ENCODE data around the gene TEN1. TPM values are rescaled to one million over a fixed set of nuclear protein-coding genes. Genes with fewer than 3 reads are reported as not detected.

The TEN1 gene
- total and polyA plus RNA-seq, 2 of the 13 experiments (the other 11 are each of a cell fraction or from before 2014, with no cell fraction given), result 18.0 to 21.3 TPM

GRCh38 chr17:75940727-75941441, 38.2 kb upstream of the TEN1 start, which contains the start of gene FBF1 (continued):
- TF ChIP-seq MXD1 (CRISPR knock-in tag; IDR thresholded peaks at IDR 0.05) (peak; percentile 95), JUN (CRISPR knock-in tag; IDR thresholded peaks at IDR 0.05) (peak; percentile 79), ZBTB42 (CRISPR knock-in tag; IDR thresholded peaks at IDR 0.05) (0 out of 2 replicates have a peak, but pooled peaks have one; percentile 80), ZNF564 (CRISPR knock-in tag; IDR thresholded peaks at IDR 0.05) (peak; percentile 77; the same call in 1 of the 2 replicates), SRSF1 (optimal IDR thresholded peaks at IDR 0.05; ENCODE audit: low read depth, low read length) (peak; percentile 70), MXD3 (CRISPR knock-in tag; IDR thresholded peaks at IDR 0.05) (peak; percentile 93), GTF3A (CRISPR knock-in tag; conservative IDR thresholded peaks at IDR 0.05) (peak; percentile 95; the same call in 1 of the 2 replicates), DR1 (CRISPR knock-in tag; IDR thresholded peaks at IDR 0.05) (peak; percentile 89), CREB1 (IDR thresholded peaks at IDR 0.05) (peak; percentile 53), CREB1 (CRISPR knock-in tag; IDR thresholded peaks at IDR 0.05) (no peak), ERF (CRISPR knock-in tag; IDR thresholded peaks at IDR 0.05) (peak; percentile 98)

- no TSS peak for BruUV-seq (replicated peaks)
- no peaks in the 10 kb centered on the region; a peak in 1 of 5 replicates for H3K27me3 ChIP-seq (ENCODE audit: control insufficient read depth in 1 of 2, insufficient read depth in 2 of 2, low read length in 2 of 2)
- in situ Hi-C loops (cut with HindIII; ENCODE audit: extremely low pct_ligation_motif_present, low pct_unique_long_range_greater_than_20kb) (no loop called here), intact Hi-C loops (cut with micrococcal nuclease; ENCODE audit: unreplicated experiment) (loop anchor here (5.0 kb wide), 1 partner anchor 56 kb away; no protein-coding TSS in a partner anchor)
- ATAC-seq, result peak; percentile 18
- DNase-seq (ENCODE audit: low spot score), result no peak
- H3K4me1 ChIP-seq (ENCODE audit: insufficient read depth, low read length), result peaks cover 25% of the 10 kb centered on the region
- no peaks in the 10 kb centered on the region for H4K20me1 ChIP-seq (ENCODE audit: insufficient read depth, low read length)
- WGBS (ENCODE audit: low lambda C conversion rate), result 85% methylated on average over 6 of the region's 6 CpGs
- no peak for FAIRE-seq
- peak overlapping the region; percentile 71 for H3K4me2 ChIP-seq (ENCODE audit: low read depth, low read length)
- peak overlapping the region; percentile 33 for H3K27ac ChIP-seq (ENCODE audit: extremely low read length, insufficient read depth, low read length)
- POLR2A ChIA-PET, result interaction anchor here (0.6 to 1.9 kb wide), 18 partner anchors 10 to 310 kb away, joined by 3 to 16 read pairs (median 6); partner anchors contain the start of genes ACOX1, CDK3, MRPL38 and TEN1
- H3K4me3 ChIP-seq (replicated peaks in 1 of 3; ENCODE audit: insufficient read depth in 1 of 3, low read depth in 2 of 3, low read length in 3 of 3), result peak overlapping the region in 2 of 3 experiments; percentile 15 to 47; a peak in 2 of 6 replicates
- H3K36me3 ChIP-seq (replicated peaks in 1 of 2; ENCODE audit: control insufficient read depth in 1 of 2, insufficient read depth in 2 of 2, low read length in 2 of 2), result peaks cover 5 to 14% of the 10 kb centered on the region in 2 experiments; a peak in 4 of 5 replicates
- H3K9ac ChIP-seq (ENCODE audit: insufficient read depth, low read depth, low read length), result peak overlapping the region; percentile 78; the same call in 1 of the 2 replicates
- no peaks in the 10 kb centered on the region for H3K9me3 ChIP-seq (ENCODE audit: low read length)
- no peak overlapping the region for H2AFZ ChIP-seq (ENCODE audit: low read length)
- CTCF ChIA-PET (ENCODE audit: low intra/inter-chr PET ratio, low total read pairs), result no interaction called here
- H3K79me2 ChIP-seq (ENCODE audit: insufficient read depth, low read length), result no peaks in the 10 kb centered on the region
- TF ChIP-seq TFDP2 (CRISPR knock-in tag; IDR thresholded peaks at IDR 0.05) (no peak), MAZ (IDR thresholded peaks at IDR 0.05; ENCODE audit: borderline replicate concordance, low read depth, low read length) (no peak), MAZ (CRISPR knock-in tag; IDR thresholded peaks at IDR 0.05; ENCODE audit: low read depth) (no peak), HOMEZ (CRISPR knock-in tag; IDR thresholded peaks at IDR 0.05; ENCODE audit: low read depth) (no peak), ZNF703 (CRISPR knock-in tag; IDR thresholded peaks at IDR 0.05; ENCODE audit: borderline replicate concordance) (no peak), ZNF652 (CRISPR knock-in tag; IDR thresholded peaks at IDR 0.05; ENCODE audit: borderline replicate concordance, low read depth) (no peak), CERS6 (CRISPR knock-in tag; IDR thresholded peaks at IDR 0.05) (no peak), ZNF432 (CRISPR knock-in tag; IDR thresholded peaks at IDR 0.05; ENCODE audit: borderline replicate concordance) (no peak), KLF11 (CRISPR knock-in tag; IDR thresholded peaks at IDR 0.05) (no peak)
Measured at GRCh38 chr17:75941442-75941819, 37.6 kb upstream of the TEN1 start.

Measured in HepG2 (cell line).